Psoas muscle (tissue), 8 donors: ENCODE measurements around the gene HOXD8. TPM values are rescaled to one million over a fixed set of nuclear protein-coding genes. Genes with fewer than 3 reads are reported as not detected.

Experiments
- ATAC-seq, 4 donors: fragments of 200-7000 bp; cut with Tn5 transposase; one replicate each; pipeline ENCODE4 v1.9.1; 2020; ENCODE audit warnings: moderate library complexity in 3 of 4, mild to moderate bottlenecking in 2 of 4
- DNase-seq, 2 donors: peaks; one replicate each; pipeline ENCODE4 v3.0.0-alpha.2; 2020
- H3K27ac ChIP-seq: fragments of 200-600 bp; one replicate; pipeline ENCODE4 v1.8.0; 2022
- H3K27me3 ChIP-seq, 3 donors: fragments of 200-600 bp in 1 of 3; one replicate each; pipeline versions ENCODE4 v1.6.1 to v1.8.0; 2013 to 2022; ENCODE audit warnings: low read length in 2 of 3, mild to moderate bottlenecking in 2 of 3, moderate library complexity in 1 of 3; ENCODE audit not compliant: insufficient read depth in 3 of 3
- H3K36me3 ChIP-seq, 2 donors: fragments of 200-600 bp in 1 of 2; one replicate each; pipeline versions ENCODE4 v1.6.1 to v1.8.0; 2013 to 2022; ENCODE audit warnings: low read depth in 1 of 2, mild to moderate bottlenecking in 1 of 2, moderate library complexity in 1 of 2; ENCODE audit not compliant: insufficient read depth in 1 of 2
- H3K4me1 ChIP-seq: fragments of 200-600 bp; one replicate; pipeline ENCODE4 v1.8.0; 2022
- H3K4me3 ChIP-seq: fragments of 200-600 bp; one replicate; pipeline ENCODE4 v1.8.0; 2022; ENCODE audit warnings: mild to moderate bottlenecking
- H3K9me3 ChIP-seq: fragments of 200-600 bp; one replicate; pipeline ENCODE4 v1.8.0; 2022
- CTCF ChIP-seq: fragments of 200-600 bp; IDR thresholded peaks from one replicate; pipeline ENCODE4 v1.8.0; 2022; ENCODE audit warnings: antibody characterized with exemption
- WGBS, 3 donors: extraction: QIAGEN DNeasy Blood & Tissue Kit; methylation state at CpG; one replicate each; pipeline versions ENCODE4 v1.1.6 to v1.1.7; 2013; 5-methylcytosine and 5-hydroxymethylcytosine counted together
- intact Hi-C, 2 donors: fragments of 100-400 bp; cut with DNase I; formaldehyde crosslinking; loops; one replicate each; pipeline versions ENCODE4 v1.11.0 to v1.14.2; 2022
- polyA plus RNA-seq, 3 donors: library from polyadenylated mRNA; stranded (reverse); fragments of 200-250 nt; gene quantifications; one replicate each; pipeline ENCODE4 v1.2.3, GENCODE V29; 2013
- total RNA-seq, 4 donors: library from RNA; stranded (reverse); fragmentation: NEBNext Ultra II Directional in 2 of 4; extraction: Animal tissue kit (Norgen Biotek cat#: 25700) in 2 of 4; gene quantifications; one replicate each; pipeline versions ENCODE4 v1.2.1 to v1.2.4, GENCODE V29; 2021 to 2023
- donor health status: healthy with polysubstance abuse.
- donor health status: DM: no; HTN: no; CAD: no; lungs with moderate emphysema.
- donor health status: Bipolar disorder and iron deficiency.
- donor health status: healthy.
- donor health status: DM: yes; HTN: yes; CAD: no.
- donor health status: DM: no; HTN: no; CAD: no.
- donor health status: DM: no; HTN: no; CAD: no.
- donor health status: DM: yes; HTN: yes; CAD: no.

Gene HOXD8
- total and polyA plus RNA-seq, 7 donors = 3.3 to 52.5 (median 12.9) TPM

- no peak overlapping the region for H3K4me3 ChIP-seq
- WGBS, 3 donors = 86 to 90% (median 89%) methylated on average over 14 of the region's 14 CpGs
- DNase-seq (no peak), ATAC-seq (no peak)
- H3K27me3 ChIP-seq = no peaks in the 10 kb centered on the region
- H3K9me3 ChIP-seq = no peaks in the 10 kb centered on the region
- TF ChIP-seq CTCF = no peak
- intact Hi-C loops = no loop called here
- H3K4me1 ChIP-seq = peaks cover 2% of the 10 kb centered on the region
- H3K36me3 ChIP-seq = peaks cover 2 to 45% of the 10 kb centered on the region in 2 donors
- H3K27ac ChIP-seq = no peak overlapping the region
Observed at GRCh38 chr2:176150584-176151441, 21.3 kb downstream of the HOXD8 start.

DNA sequence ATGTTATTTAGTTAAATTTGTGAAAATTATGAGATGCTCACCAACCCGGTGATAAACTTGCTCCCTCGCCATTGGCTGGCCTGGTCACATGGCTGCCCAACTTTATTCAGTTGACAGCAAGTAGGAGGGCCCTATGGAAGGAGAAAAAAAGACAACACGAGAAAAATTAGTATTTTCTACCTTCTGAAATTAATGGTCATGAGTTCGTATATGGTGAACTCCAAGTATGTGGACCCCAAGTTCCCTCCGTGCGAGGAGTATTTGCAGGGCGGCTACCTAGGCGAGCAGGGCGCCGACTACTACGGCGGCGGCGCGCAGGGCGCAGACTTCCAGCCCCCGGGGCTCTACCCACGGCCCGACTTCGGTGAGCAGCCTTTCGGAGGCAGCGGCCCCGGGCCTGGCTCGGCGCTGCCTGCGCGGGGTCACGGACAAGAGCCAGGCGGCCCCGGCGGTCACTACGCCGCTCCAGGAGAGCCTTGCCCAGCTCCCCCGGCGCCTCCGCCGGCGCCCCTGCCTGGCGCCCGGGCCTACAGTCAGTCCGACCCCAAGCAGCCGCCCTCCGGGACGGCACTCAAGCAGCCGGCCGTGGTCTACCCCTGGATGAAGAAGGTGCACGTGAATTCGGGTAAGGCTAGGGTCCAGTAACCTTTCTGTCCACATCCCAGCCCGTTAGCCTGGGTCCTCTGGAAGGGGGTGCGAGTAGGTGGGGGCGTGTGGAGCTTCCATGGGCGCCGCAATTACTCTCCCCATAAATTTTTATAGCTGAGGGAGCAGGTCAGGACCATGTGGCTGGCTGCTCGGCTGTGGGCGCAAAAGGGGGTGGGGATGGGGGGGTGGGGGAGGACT lies 22.2 kb downstream of the HOXD8 start, which contains the start of gene HOXD4:
HOXD4 (plus strand) TSS at position 109 of the 846 bp plus-strand sequence; CDS start at position 193, 84 bp downstream.
- intact Hi-C loops = no loop called here
- H3K4me3 ChIP-seq = no peak within 1 kb of the TSS
- H3K27ac ChIP-seq = no peak within 1 kb of the TSS
- no peak for TF ChIP-seq CTCF
- H3K36me3 ChIP-seq = peaks cover 2 to 49% of the 10 kb centered on the region in 2 donors
- DNase-seq (peak in 1 of 2 donors; percentile 34), ATAC-seq (no peak)
- H3K9me3 ChIP-seq = no peaks in the 10 kb centered on the region
- no peaks in the 10 kb centered on the region for H3K27me3 ChIP-seq
- H3K4me1 ChIP-seq = no peaks in the 10 kb centered on the region
- WGBS, 3 donors = 76 to 85% (median 82%) methylated on average over 55 of the region's 55 CpGs

DNA sequence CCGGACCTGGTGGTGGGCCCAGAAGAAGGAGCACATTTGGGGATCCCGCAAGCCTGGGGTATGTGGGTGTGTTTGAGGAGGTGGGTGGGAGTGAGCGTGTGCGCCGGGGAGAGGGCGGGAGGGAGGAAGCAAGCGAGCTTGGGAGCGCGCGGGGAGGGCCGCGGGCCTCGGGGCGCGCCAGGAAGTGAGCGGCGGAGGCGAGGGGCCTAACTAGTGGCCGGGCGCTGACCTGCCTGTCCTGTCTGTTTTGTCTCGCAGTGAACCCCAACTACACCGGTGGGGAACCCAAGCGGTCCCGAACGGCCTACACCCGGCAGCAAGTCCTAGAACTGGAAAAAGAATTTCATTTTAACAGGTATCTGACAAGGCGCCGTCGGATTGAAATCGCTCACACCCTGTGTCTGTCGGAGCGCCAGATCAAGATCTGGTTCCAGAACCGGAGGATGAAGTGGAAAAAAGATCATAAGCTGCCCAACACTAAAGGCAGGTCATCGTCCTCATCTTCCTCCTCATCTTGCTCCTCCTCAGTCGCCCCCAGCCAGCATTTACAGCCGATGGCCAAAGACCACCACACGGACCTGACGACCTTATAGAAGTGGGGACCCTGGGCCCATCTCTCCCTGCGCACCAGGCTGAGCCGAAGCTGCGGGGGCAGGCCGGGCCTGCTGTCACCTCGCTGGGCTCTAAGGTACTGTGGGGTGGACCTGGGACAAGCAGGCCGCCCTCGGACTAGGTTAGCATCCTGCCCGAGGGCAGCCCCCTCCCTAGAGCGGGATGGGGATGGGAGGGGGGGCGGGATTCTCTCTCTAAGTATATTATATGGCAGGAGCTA lies 23.1 kb downstream of the HOXD8 start:
- no peak for DNase-seq

More for the DNA sequence above, 23.1 kb downstream of the HOXD8 start:
- WGBS, 3 donors = 78 to 83% (median 82%) methylated on average over 48 of the region's 48 CpGs
- H3K36me3 ChIP-seq = peaks cover 2 to 49% of the 10 kb centered on the region in 2 donors
- H3K4me3 ChIP-seq = no peak overlapping the region
- TF ChIP-seq CTCF = no peak
- H3K27ac ChIP-seq = no peak overlapping the region
- H3K27me3 ChIP-seq = peaks cover 0 to 2% (median 0%) of the 10 kb centered on the region in 3 donors
- no peak for ATAC-seq
- no peaks in the 10 kb centered on the region for H3K4me1 ChIP-seq
- no peaks in the 10 kb centered on the region for H3K9me3 ChIP-seq
- intact Hi-C loops = no loop called here
